Stimulated activated naive CD8-positive, alpha-beta T cell treated with anti-CD3 and anti-CD28 coated beads, Interleukin-15, Interleukin-2, amounts not matched to agents 100 ng/mL and 50 ng/mL, for 24 hours (primary cell): ENCODE data around the gene RANBP3.

Experiments used
- H3K27ac Mint-ChIP-seq: one replicate; pipeline ENCODE4 v1.8.0; 2021; ENCODE audit warnings: mild to moderate bottlenecking, mixed read lengths
- H3K27me3 Mint-ChIP-seq: one replicate; pipeline ENCODE4 v1.8.0; 2021; ENCODE audit warnings: mixed read lengths
- H3K36me3 Mint-ChIP-seq: one replicate; pipeline ENCODE4 v1.8.0; 2021; ENCODE audit warnings: low read depth, mixed read lengths
- H3K4me1 Mint-ChIP-seq: one replicate; pipeline ENCODE4 v1.8.0; 2021; ENCODE audit warnings: low read depth, mixed read lengths
- H3K4me3 Mint-ChIP-seq: one replicate; pipeline ENCODE4 v1.8.0; 2021; ENCODE audit warnings: mild to moderate bottlenecking, mixed read lengths
- H3K9me3 Mint-ChIP-seq: one replicate; pipeline ENCODE4 v1.8.0; 2021; ENCODE audit warnings: mixed read lengths

Gene RANBP3

DNA sequence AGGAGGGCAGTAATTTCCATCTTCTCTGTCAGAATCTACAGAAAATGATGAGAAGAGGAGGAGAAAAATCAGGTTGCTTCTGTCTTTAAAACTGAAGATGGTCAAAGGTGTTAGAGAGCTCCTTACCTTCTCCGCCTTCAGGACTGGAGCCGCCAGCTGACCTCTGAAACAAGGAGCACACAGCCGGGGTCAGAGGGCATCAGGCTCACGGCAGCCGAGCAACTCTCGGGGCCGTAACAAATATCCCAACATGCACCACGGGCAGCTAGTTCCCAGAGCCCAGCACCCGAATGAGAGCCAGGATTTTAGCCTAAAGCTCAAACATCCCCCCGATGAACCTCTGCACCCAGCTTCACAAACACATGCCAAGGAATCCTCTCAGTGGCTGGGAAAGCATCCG lies 36.3 kb downstream of the RANBP3 start:
- H3K4me1 Mint-ChIP-seq, result peaks cover 33% of the 10 kb centered on the region
- H3K27ac Mint-ChIP-seq, result no peak overlapping the region
- no peaks in the 10 kb centered on the region for H3K9me3 Mint-ChIP-seq
- H3K36me3 Mint-ChIP-seq, result peaks cover 42% of the 10 kb centered on the region
- H3K27me3 Mint-ChIP-seq, result no peaks in the 10 kb centered on the region
- no peak overlapping the region for H3K4me3 Mint-ChIP-seq

GRCh38 chr19:5940260-5941208 lies 37.4 kb downstream of the RANBP3 start:
- peaks cover 25% of the 10 kb centered on the region for H3K4me1 Mint-ChIP-seq
- H3K9me3 Mint-ChIP-seq, result no peaks in the 10 kb centered on the region
- H3K27me3 Mint-ChIP-seq, result no peaks in the 10 kb centered on the region
- H3K27ac Mint-ChIP-seq, result no peak overlapping the region
- peaks cover 43% of the 10 kb centered on the region for H3K36me3 Mint-ChIP-seq
- no peak overlapping the region for H3K4me3 Mint-ChIP-seq

DNA sequence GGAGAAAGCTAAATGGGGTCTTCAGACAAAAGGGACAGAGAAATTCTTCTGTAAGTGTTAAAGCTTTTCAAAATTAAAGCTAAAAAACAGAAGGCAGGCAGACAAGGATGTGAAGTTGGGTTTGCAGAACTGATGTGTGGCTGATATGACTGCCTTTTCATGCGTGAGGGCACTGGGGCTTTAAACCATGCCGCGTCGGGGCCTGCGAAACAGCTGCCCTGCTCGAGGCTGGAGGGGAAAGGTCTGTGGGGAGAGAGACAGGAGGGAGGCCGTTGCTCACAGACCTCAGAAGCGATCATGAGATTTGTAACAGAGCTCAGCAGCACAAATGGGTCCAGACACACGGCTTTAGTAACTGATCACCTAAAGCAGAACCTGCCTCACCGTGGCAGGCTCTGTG lies 40.4 kb downstream of the RANBP3 start:
- Mint-ChIP-seq H3K9me3 (no peaks in the 10 kb centered on the region), H3K4me3 (no peak overlapping the region), H3K4me1 (no peaks in the 10 kb centered on the region), H3K27ac (no peak overlapping the region), H3K36me3 (peaks cover 50% of the 10 kb centered on the region), H3K27me3 (no peaks in the 10 kb centered on the region)

DNA sequence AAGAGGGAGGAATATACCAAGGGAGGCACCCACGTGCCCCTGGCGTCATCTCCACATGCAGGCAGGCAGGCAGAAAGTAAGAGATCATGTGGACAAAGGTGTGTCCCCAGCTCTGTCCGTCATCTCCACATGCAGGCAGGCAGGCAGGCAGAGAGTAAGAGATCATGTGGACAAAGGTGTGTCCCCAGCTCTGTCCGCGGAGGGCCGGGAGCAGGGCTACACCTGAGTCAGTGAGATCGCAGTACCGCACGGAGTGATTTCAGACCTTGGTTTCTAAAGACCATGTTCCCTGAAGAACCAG lies 41.7 kb downstream of the RANBP3 start:
- Mint-ChIP-seq H3K9me3 (no peaks in the 10 kb centered on the region), H3K36me3 (peaks cover 43% of the 10 kb centered on the region), H3K4me3 (no peak overlapping the region), H3K27me3 (no peaks in the 10 kb centered on the region), H3K4me1 (no peaks in the 10 kb centered on the region), H3K27ac (no peak overlapping the region)

DNA sequence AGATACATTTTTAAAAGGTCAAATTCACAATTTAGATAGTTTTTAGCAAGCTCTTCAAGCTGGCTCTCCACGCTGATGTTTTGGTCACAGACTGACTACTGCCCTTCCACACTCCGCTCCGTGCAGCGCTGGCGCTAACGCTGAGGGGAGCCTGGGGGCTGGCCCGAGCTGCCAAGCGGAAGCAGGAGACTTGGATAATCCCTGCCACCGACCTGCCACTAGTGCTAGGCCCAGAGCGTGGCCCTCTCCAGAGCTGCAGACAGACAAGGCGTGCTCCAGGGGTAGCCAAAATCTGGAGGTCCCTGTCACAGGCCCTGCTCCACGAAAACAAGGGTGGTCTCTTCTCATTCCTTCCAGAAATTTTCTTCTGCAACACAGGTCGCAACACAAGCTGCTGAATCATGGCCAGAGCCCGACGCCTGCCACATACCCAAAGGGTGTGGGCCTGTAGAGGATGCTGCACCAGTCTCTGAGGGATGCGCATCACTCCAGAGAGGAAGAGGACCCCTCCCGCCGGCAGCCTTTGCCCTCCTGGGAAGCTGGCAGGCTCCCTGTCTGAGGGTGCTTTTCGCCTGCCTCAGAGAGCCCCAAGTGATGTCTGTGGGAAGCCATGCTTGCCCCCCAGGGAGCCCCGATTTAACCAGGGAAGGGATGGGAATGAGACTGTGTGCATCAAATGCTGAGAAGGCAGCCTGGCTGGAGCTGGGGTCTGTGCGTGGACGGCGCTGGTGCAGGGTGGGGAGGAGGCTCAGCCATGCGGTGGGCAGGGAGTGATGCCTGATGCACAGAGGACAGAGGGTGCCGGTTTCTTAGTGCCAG lies 42.3 kb downstream of the RANBP3 start:
- Mint-ChIP-seq H3K27me3 (no peaks in the 10 kb centered on the region), H3K4me1 (no peaks in the 10 kb centered on the region), H3K36me3 (peaks cover 45% of the 10 kb centered on the region), H3K4me3 (no peak overlapping the region), H3K9me3 (no peaks in the 10 kb centered on the region), H3K27ac (no peak overlapping the region)

- Mint-ChIP-seq H3K27me3 (no peaks in the 10 kb centered on the region), H3K36me3 (peaks cover 45% of the 10 kb centered on the region), H3K4me1 (no peaks in the 10 kb centered on the region), H3K4me3 (no peak overlapping the region), H3K27ac (no peak overlapping the region), H3K9me3 (no peaks in the 10 kb centered on the region)
These were observed 43.0 kb downstream of the RANBP3 start for GRCh38 chr19:5934774-5935472.

DNA sequence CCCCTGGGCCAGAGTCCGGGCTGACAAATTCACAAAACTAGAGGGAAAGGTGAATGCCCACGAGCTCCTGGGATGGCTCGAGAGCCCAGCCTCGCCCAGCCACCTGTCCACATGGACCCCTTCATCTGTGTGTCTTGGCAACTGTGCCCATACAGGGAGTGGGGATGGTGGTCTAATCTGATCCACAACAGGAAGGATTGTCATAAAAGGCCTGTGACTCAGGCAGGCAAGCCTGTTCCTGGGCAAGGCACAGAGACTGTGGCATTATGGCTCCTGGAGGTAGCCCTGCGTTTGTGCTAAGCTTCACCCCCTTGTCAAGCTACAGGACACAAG lies 43.9 kb downstream of the RANBP3 start:
- Mint-ChIP-seq H3K27me3 (no peaks in the 10 kb centered on the region), H3K4me3 (no peak overlapping the region), H3K4me1 (no peaks in the 10 kb centered on the region), H3K36me3 (peaks cover 40% of the 10 kb centered on the region), H3K27ac (no peak overlapping the region), H3K9me3 (no peaks in the 10 kb centered on the region)

GRCh38 chr19:5933391-5934068 lies 44.4 kb downstream of the RANBP3 start:
- no peak overlapping the region for H3K4me3 Mint-ChIP-seq
- H3K36me3 Mint-ChIP-seq, result peaks cover 44% of the 10 kb centered on the region
- H3K27me3 Mint-ChIP-seq, result no peaks in the 10 kb centered on the region
- H3K4me1 Mint-ChIP-seq, result no peaks in the 10 kb centered on the region
- H3K27ac Mint-ChIP-seq, result no peak overlapping the region
- H3K9me3 Mint-ChIP-seq, result no peaks in the 10 kb centered on the region

GRCh38 chr19:5932609-5933262 lies 45.2 kb downstream of the RANBP3 start:
- Mint-ChIP-seq H3K27me3 (no peaks in the 10 kb centered on the region), H3K4me1 (no peaks in the 10 kb centered on the region), H3K9me3 (no peaks in the 10 kb centered on the region), H3K27ac (no peak overlapping the region), H3K36me3 (peaks cover 48% of the 10 kb centered on the region), H3K4me3 (no peak overlapping the region)

DNA sequence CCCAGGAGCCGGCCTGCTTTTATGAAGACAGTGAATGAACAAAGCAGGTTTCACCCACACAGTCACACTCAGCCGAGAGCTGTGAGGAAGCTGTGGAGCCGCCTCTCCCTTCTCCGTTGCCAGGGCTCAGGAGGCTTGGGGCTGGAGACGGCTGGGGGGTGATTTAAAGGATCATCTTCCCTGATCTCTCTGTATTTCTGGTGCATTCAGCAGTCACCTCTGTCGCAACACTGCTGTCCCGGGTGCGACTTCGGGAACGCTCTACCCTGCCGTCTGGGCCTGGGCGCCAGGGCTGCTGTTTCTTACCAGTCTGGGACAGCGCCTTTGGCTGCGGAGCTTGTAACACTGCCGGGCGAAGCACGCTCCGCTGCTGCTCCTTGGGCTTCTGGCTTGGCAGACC lies 45.8 kb downstream of the RANBP3 start:
- no peak overlapping the region for H3K27ac Mint-ChIP-seq
- H3K4me1 Mint-ChIP-seq, result no peaks in the 10 kb centered on the region

DNA sequence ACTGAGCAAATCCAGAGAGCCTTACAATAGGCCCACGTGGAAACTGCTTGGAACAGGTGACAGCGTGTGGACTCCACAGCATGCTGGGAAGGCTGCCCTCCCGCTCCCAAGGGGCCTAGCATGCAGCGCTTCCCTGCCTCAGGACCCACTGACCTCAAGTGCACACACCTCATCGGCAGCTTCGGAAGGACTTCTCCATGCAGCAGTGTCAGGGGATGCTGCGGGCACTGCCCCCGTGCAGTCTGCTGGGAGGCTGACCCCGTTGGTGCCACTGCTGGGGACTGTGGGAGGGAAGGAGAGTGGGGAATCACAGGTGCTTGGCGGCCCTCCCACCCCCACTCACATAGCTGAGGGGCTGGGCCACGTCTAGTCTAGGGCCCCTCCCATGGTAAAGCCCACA lies 46.7 kb downstream of the RANBP3 start:
- no peaks in the 10 kb centered on the region for H3K9me3 Mint-ChIP-seq
- H3K27me3 Mint-ChIP-seq, result no peaks in the 10 kb centered on the region
- H3K4me1 Mint-ChIP-seq, result no peaks in the 10 kb centered on the region
- H3K36me3 Mint-ChIP-seq, result peaks cover 46% of the 10 kb centered on the region
- no peak overlapping the region for H3K27ac Mint-ChIP-seq
- no peak overlapping the region for H3K4me3 Mint-ChIP-seq

More for the DNA sequence above, 45.8 kb downstream of the RANBP3 start:
- Mint-ChIP-seq H3K4me3 (no peak overlapping the region), H3K36me3 (peaks cover 44% of the 10 kb centered on the region), H3K27me3 (no peaks in the 10 kb centered on the region), H3K9me3 (no peaks in the 10 kb centered on the region)

GRCh38 chr19:5929625-5930024 lies 48.3 kb downstream of the RANBP3 start:
- H3K27me3 Mint-ChIP-seq, result no peaks in the 10 kb centered on the region
- H3K4me1 Mint-ChIP-seq, result no peaks in the 10 kb centered on the region
- H3K36me3 Mint-ChIP-seq, result peaks cover 47% of the 10 kb centered on the region
- H3K9me3 Mint-ChIP-seq, result no peaks in the 10 kb centered on the region
- no peak overlapping the region for H3K4me3 Mint-ChIP-seq
- H3K27ac Mint-ChIP-seq, result no peak overlapping the region

- Mint-ChIP-seq H3K36me3 (peaks cover 47% of the 10 kb centered on the region), H3K27ac (no peak overlapping the region), H3K4me1 (no peaks in the 10 kb centered on the region), H3K4me3 (no peak overlapping the region), H3K9me3 (no peaks in the 10 kb centered on the region), H3K27me3 (no peaks in the 10 kb centered on the region)
These were observed 48.8 kb downstream of the RANBP3 start for GRCh38 chr19:5929179-5929578.

DNA sequence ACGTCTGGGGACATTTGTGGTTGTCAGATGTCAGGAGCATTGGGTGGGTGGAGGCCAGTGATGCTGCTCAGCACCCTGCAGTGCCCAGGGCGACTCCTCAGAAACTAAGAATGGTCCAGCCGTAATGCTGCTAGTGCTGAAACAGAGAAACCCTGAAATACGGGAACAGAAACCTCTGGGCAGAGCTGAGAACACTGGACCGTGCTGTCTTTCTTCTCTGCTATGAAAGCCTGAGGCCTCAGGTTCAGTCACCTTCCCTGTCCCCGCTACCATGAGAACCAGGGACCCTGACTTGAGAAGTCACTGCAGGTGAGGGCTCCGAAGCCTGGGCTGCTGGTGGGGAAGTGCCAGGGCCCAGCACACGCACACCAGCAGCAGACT lies 50.5 kb downstream of the RANBP3 start:
- Mint-ChIP-seq H3K27me3 (no peaks in the 10 kb centered on the region), H3K9me3 (no peaks in the 10 kb centered on the region), H3K27ac (no peak overlapping the region), H3K4me1 (no peaks in the 10 kb centered on the region), H3K36me3 (peaks cover 55% of the 10 kb centered on the region), H3K4me3 (no peak overlapping the region)
